Muscle of arm (tissue), 12 donors: ENCODE data around the gene KCNAB3. TPM values are rescaled to one million over a fixed set of nuclear protein-coding genes. Genes with fewer than 3 reads are reported as not detected.
A peak's percentile ranks its signal among the peaks of the same experiment; 100 is the strongest.

Source experiments
- DNase-seq: peaks from one replicate; pipeline ENCODE4 v3.0.0-alpha.2; 2013
- polyA plus RNA-seq, 12 donors: library from polyadenylated mRNA; unstranded; fragments of 120-200 nt; gene quantifications; one replicate each; pipeline ENCODE4 v1.2.1, GENCODE V29; 2013; ENCODE audit not compliant: insufficient read length in 12 of 12

The KCNAB3 gene
- polyA plus RNA-seq, 12 donors = 2.5 to 18.8 (median 6.0) TPM; not detected in 2

- no peak for DNase-seq
Measured at GRCh38 chr17:7944326-7944725, 14.7 kb upstream of the KCNAB3 start.

GRCh38 chr17:7943291-7943690 is 13.6 kb upstream of the KCNAB3 start:
- DNase-seq = no peak

- no peak for DNase-seq
Measured at GRCh38 chr17:7940743-7941142, 11.1 kb upstream of the KCNAB3 start.

GRCh38 chr17:7940034-7940433 is 10.4 kb upstream of the KCNAB3 start:
- no peak for DNase-seq

- DNase-seq = no peak
Measured at GRCh38 chr17:7935859-7936258, 6.2 kb upstream of the KCNAB3 start.

- DNase-seq = peak; percentile 26
Measured at GRCh38 chr17:7932949-7933348, 3.3 kb upstream of the KCNAB3 start.

- DNase-seq = no peak
Measured at GRCh38 chr17:7932483-7932891, 2.8 kb upstream of the KCNAB3 start.

GRCh38 chr17:7931709-7932482 is 2.2 kb upstream of the KCNAB3 start, which contains the start of the genes CNTROB and TRAPPC1:
Gene CNTROB (plus strand): TSS chr17:7932206. CDS start chr17:7933080, 874 bp downstream.
Gene TRAPPC1 (minus strand): TSS chr17:7931946. CDS start chr17:7931829, 117 bp downstream.
- DNase-seq = peak; percentile 100

GRCh38 chr17:7930841-7931631 is 1.4 kb upstream of the KCNAB3 start:
- no peak for DNase-seq

- no peak for DNase-seq
Measured at GRCh38 chr17:7927596-7927995, 2.1 kb downstream of the KCNAB3 start.

GRCh38 chr17:7922845-7923628 is 6.6 kb downstream of the KCNAB3 start:
- DNase-seq = peak; percentile 90

- DNase-seq = no peak
Measured at GRCh38 chr17:7922269-7922844, 7.3 kb downstream of the KCNAB3 start.

GRCh38 chr17:7916808-7917207 is 12.8 kb downstream of the KCNAB3 start:
- DNase-seq = no peak

- no peak for DNase-seq
Measured at GRCh38 chr17:7916385-7916682, 13.3 kb downstream of the KCNAB3 start.

GRCh38 chr17:7915611-7916384 is 13.9 kb downstream of the KCNAB3 start, which contains the start of gene RNF227:
Gene RNF227 (minus strand): TSS chr17:7916289. CDS start chr17:7916195, 94 bp downstream.
- DNase-seq = peak; percentile 98

- DNase-seq = no peak
Measured at GRCh38 chr17:7915179-7915610, 14.5 kb downstream of the KCNAB3 start.

- no peak for DNase-seq
Measured at GRCh38 chr17:7912927-7913524, 16.6 kb downstream of the KCNAB3 start.

GRCh38 chr17:7911116-7911515 is 18.5 kb downstream of the KCNAB3 start:
- no peak for DNase-seq

GRCh38 chr17:7910711-7911110 is 18.9 kb downstream of the KCNAB3 start:
- no peak for DNase-seq

GRCh38 chr17:7910281-7910680 is 19.4 kb downstream of the KCNAB3 start:
- DNase-seq = no peak
